SIG-M5 (cell line): Measurements from ENCODE around the gene COPS2.
A peak's percentile ranks its signal among the peaks of the same experiment; 100 is the strongest.
"Not testable (repeated sequence)": the region's sequence is repeated elsewhere in the genome, so short reads cannot be mapped to it uniquely, and the experiment has no call there.

Source experiments
- DNase-seq: peaks from one replicate; lab custom pipeline; 2025; lab: John Stamatoyannopoulos, UW

COPS2 gene

GRCh38 chr15:49155110-49155833 lies at the start of gene COPS2:
Gene COPS2, minus strand, starts transcription at chr15:49155599. Its CDS starts 21 bp downstream, at chr15:49155578.
- DNase-seq: peak; percentile 93

- DNase-seq: no peak
Measured at GRCh38 chr15:49200347-49200746, 44.9 kb upstream of the COPS2 start.

GRCh38 chr15:49199666-49200065 lies 44.3 kb upstream of the COPS2 start:
- DNase-seq: no peak

GRCh38 chr15:49196856-49197255 lies 41.5 kb upstream of the COPS2 start:
- no peak for DNase-seq

- no peak for DNase-seq
Measured at GRCh38 chr15:49191892-49192291, 36.5 kb upstream of the COPS2 start.

- peak; percentile 42 for DNase-seq
Measured at GRCh38 chr15:49190586-49190985, 35.2 kb upstream of the COPS2 start.

GRCh38 chr15:49189631-49190030 lies 34.2 kb upstream of the COPS2 start:
- DNase-seq: no peak

GRCh38 chr15:49188933-49189332 lies 33.5 kb upstream of the COPS2 start:
- DNase-seq: no peak

GRCh38 chr15:49187549-49188245 lies 32.3 kb upstream of the COPS2 start:
- no peak for DNase-seq

GRCh38 chr15:49185473-49185872 lies 30.1 kb upstream of the COPS2 start:
- DNase-seq: no peak

- DNase-seq: not testable (repeated sequence)
Measured at GRCh38 chr15:49183741-49184140, 28.3 kb upstream of the COPS2 start.

- DNase-seq: no peak
Measured at GRCh38 chr15:49182128-49182527, 26.7 kb upstream of the COPS2 start.

GRCh38 chr15:49179433-49180190 lies 24.2 kb upstream of the COPS2 start:
- DNase-seq: no peak

GRCh38 chr15:49178497-49178896 lies 23.1 kb upstream of the COPS2 start:
- no peak for DNase-seq

GRCh38 chr15:49175582-49176397 lies 20.4 kb upstream of the COPS2 start:
- DNase-seq: not testable (repeated sequence)

GRCh38 chr15:49174902-49175301 lies 19.5 kb upstream of the COPS2 start:
- no peak for DNase-seq

- no peak for DNase-seq
Measured at GRCh38 chr15:49171790-49172189, 16.4 kb upstream of the COPS2 start.

GRCh38 chr15:49169880-49170597 lies 14.6 kb upstream of the COPS2 start, which contains the start of gene GALK2:
Gene GALK2, plus strand, starts transcription at chr15:49170247. Its CDS starts 76 bp downstream, at chr15:49170323.
- DNase-seq: peak; percentile 35

- no peak for DNase-seq
Measured at GRCh38 chr15:49168016-49168415, 12.6 kb upstream of the COPS2 start.

- no peak for DNase-seq
Measured at GRCh38 chr15:49164865-49165264, 9.5 kb upstream of the COPS2 start.

- DNase-seq: no peak
Measured at GRCh38 chr15:49163678-49164077, 8.3 kb upstream of the COPS2 start.
